Keratinocyte (primary cell): ENCODE data around the gene SERINC5. TPM values are rescaled to one million over a fixed set of nuclear protein-coding genes. Genes with fewer than 3 reads are reported as not detected.

ENCODE experiments used
- DNase-seq: peaks from one replicate; pipeline ENCODE4 v3.0.0-alpha.2; 2011; ENCODE audit warnings: low read depth, missing footprints, low spot score
- FAIRE-seq: peaks from 2 replicates; lab custom pipeline; 2011; peaks lifted over from hg19 to GRCh38; lab: Jason Lieb, UNC
- H2AFZ ChIP-seq: 2 replicates; pipeline ENCODE4 v1.6.0; 2012; ENCODE audit warnings: low read length, control low read depth, inconsistent platforms; ENCODE audit not compliant: control insufficient read depth
- H3K27ac ChIP-seq: 2 replicates; pipeline ENCODE4 v1.5.1; 2011; ENCODE audit warnings: low read length; ENCODE audit not compliant: control insufficient read depth, insufficient read depth
- H3K27me3 ChIP-seq: 3 replicates; pipeline ENCODE4 v1.6.0; 2011; ENCODE audit warnings: low read length; ENCODE audit not compliant: control insufficient read depth, insufficient read depth; ENCODE audit errors: extremely low read depth
- H3K36me3 ChIP-seq, 2 experiments: 2 replicates in 1 of 2; 3 replicates in 1 of 2; pipeline ENCODE4 v1.5.1; 2011; ENCODE audit warnings: low read length in 2 of 2, mild to moderate bottlenecking in 1 of 2; ENCODE audit not compliant: control insufficient read depth in 2 of 2, insufficient read depth in 2 of 2; ENCODE audit errors: extremely low read depth in 1 of 2
- H3K4me1 ChIP-seq: 3 replicates; pipeline ENCODE4 v1.5.1; 2011; ENCODE audit warnings: low read length; ENCODE audit not compliant: control insufficient read depth, insufficient read depth; ENCODE audit errors: extremely low read depth
- H3K4me2 ChIP-seq: 3 replicates; pipeline ENCODE4 v1.6.0; 2011; ENCODE audit warnings: low read depth, low read length; ENCODE audit not compliant: control insufficient read depth, insufficient read depth; ENCODE audit errors: extremely low read depth
- H3K4me3 ChIP-seq, 3 experiments: fragments of 200-600 bp in 1 of 3; sonication (generic) in 1 of 3; 2 replicates in 2 of 3; 3 replicates in 1 of 3; pipeline ENCODE4 v1.5.1; 2011 to 2016; ENCODE audit warnings: low read length in 3 of 3, mild to moderate bottlenecking in 3 of 3, control low read depth in 2 of 3, inconsistent platforms in 1 of 3, low read depth in 1 of 3, mixed read lengths in 1 of 3, mixed run types in 1 of 3, moderate library complexity in 1 of 3; ENCODE audit not compliant: control insufficient read depth in 2 of 3, insufficient read depth in 2 of 3; ENCODE audit errors: extremely low read depth in 1 of 3
- H3K79me2 ChIP-seq: 2 replicates; pipeline ENCODE4 v1.6.0; 2012; ENCODE audit warnings: low read length; ENCODE audit not compliant: control insufficient read depth, insufficient read depth
- H3K9ac ChIP-seq: 3 replicates; pipeline ENCODE4 v1.6.0; 2011; ENCODE audit warnings: low read length; ENCODE audit not compliant: control insufficient read depth, insufficient read depth; ENCODE audit errors: extremely low read depth
- H3K9me1 ChIP-seq: 3 replicates; pipeline ENCODE4 v1.6.0; 2011; ENCODE audit warnings: low read length; ENCODE audit not compliant: control insufficient read depth, insufficient read depth; ENCODE audit errors: extremely low read depth
- H3K9me3 ChIP-seq: 2 replicates; pipeline ENCODE4 v1.5.1; 2012; ENCODE audit warnings: low read depth, low read length; ENCODE audit not compliant: control insufficient read depth
- H4K20me1 ChIP-seq: 3 replicates; pipeline ENCODE4 v1.6.0; 2011; ENCODE audit warnings: low read length; ENCODE audit not compliant: control insufficient read depth, insufficient read depth; ENCODE audit errors: extremely low read depth
- EZH2 ChIP-seq: IDR thresholded peaks from one replicate; pipeline ENCODE4 v1.6.1; 2012; ENCODE audit warnings: inconsistent platforms, mild to moderate bottlenecking, low read length, moderate library complexity
- dilution Hi-C: fragments of 300-500 bp; cut with MboI; formaldehyde crosslinking; loops from one replicate; pipeline ENCODE4 v1.7.0; 2020; ENCODE audit warnings: low sequenced_read_pairs; ENCODE audit not compliant: extremely low pct_ligation_motif_present
- polyA plus RNA-seq, 5 experiments: library from polyadenylated mRNA; depleted of rRNA in 3 of 5; stranded (reverse) in 3 of 5; stranded (forward) in 1 of 5; unstranded in 1 of 5; fragments of >200 nt; gene quantifications; 1 replicate in 1 of 5; 2 replicates in 3 of 5; 3 replicates in 1 of 5; pipeline versions ENCODE4 v1.2.1 to v1.2.3, GENCODE V29; 2011 to 2012; ENCODE audit warnings: missing spikeins in 2 of 5, low read depth in 1 of 5, low replicate concordance in 1 of 5
- TF ChIP-seq, protein P1 (sequence below), 3 experiments: IDR thresholded peaks in 1 of 3; conservative IDR thresholded peaks in 1 of 3; optimal IDR thresholded peaks in 1 of 3; 2 replicates in 2 of 3; 3 replicates in 1 of 3; pipeline versions ENCODE3 to v1.5.1; 2011; ENCODE audit warnings: low read length in 3 of 3, mild to moderate bottlenecking in 3 of 3, moderate library complexity in 2 of 3, control low read depth in 1 of 3, inconsistent platforms in 1 of 3; ENCODE audit not compliant: insufficient read depth in 2 of 3; ENCODE audit errors: extremely low read depth in 1 of 3

Gene SERINC5
- polyA plus RNA-seq, 1 donor (not counting 4 experiments of a cell fraction or from before 2014, with no cell fraction given), result 20.0 TPM

DNA sequence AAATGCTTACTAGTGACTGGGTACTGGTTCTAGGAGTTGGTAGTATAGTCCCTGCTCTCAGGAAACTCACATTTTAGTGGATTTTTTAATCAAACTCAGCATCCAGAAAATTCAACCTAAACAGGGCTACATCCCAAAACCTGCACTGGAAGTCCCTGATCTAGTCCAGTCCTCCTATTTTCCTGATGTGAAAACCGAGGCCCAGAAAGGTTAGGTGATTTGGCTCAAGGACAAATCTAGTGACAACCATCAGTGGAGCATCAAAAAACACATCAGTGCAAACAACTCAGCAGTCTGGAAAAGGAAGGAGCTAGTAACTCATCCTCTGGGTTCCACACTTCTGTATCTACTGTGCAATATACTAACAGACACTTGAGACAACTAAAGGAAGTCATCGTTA is 38.2 kb downstream of the SERINC5 start:
- Histone ChIP-seq H3K27me3 (no peaks in the 10 kb centered on the region), H3K9ac (no peak overlapping the region), H3K9me3 (no peaks in the 10 kb centered on the region), H3K9me1 (peaks cover 2% of the 10 kb centered on the region), H3K79me2 (peaks cover 28% of the 10 kb centered on the region), H3K27ac (no peak overlapping the region), H3K4me3 (no peak overlapping the region), H4K20me1 (no peaks in the 10 kb centered on the region), H3K4me1 (peaks cover 32% of the 10 kb centered on the region), H3K36me3 (peaks cover 0 to 2% of the 10 kb centered on the region in 2 experiments), H3K4me2 (peak overlapping the region; percentile 57), H2AFZ (no peak overlapping the region)
- DNase-seq (no peak), FAIRE-seq (no peak)
- TF ChIP-seq, protein P1, sequence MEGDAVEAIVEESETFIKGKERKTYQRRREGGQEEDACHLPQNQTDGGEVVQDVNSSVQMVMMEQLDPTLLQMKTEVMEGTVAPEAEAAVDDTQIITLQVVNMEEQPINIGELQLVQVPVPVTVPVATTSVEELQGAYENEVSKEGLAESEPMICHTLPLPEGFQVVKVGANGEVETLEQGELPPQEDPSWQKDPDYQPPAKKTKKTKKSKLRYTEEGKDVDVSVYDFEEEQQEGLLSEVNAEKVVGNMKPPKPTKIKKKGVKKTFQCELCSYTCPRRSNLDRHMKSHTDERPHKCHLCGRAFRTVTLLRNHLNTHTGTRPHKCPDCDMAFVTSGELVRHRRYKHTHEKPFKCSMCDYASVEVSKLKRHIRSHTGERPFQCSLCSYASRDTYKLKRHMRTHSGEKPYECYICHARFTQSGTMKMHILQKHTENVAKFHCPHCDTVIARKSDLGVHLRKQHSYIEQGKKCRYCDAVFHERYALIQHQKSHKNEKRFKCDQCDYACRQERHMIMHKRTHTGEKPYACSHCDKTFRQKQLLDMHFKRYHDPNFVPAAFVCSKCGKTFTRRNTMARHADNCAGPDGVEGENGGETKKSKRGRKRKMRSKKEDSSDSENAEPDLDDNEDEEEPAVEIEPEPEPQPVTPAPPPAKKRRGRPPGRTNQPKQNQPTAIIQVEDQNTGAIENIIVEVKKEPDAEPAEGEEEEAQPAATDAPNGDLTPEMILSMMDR (optimal IDR thresholded peaks at IDR 0.05 in 1 of 3, IDR thresholded peaks at IDR 0.05 in 1 of 3, conservative IDR thresholded peaks at IDR 0.05 in 1 of 3; ENCODE audit: extremely low read depth in 1 of 3, insufficient read depth in 2 of 3, low read length in 3 of 3), result no peak
- no peak for TF ChIP-seq EZH2
- dilution Hi-C loops, result no loop called here

DNA sequence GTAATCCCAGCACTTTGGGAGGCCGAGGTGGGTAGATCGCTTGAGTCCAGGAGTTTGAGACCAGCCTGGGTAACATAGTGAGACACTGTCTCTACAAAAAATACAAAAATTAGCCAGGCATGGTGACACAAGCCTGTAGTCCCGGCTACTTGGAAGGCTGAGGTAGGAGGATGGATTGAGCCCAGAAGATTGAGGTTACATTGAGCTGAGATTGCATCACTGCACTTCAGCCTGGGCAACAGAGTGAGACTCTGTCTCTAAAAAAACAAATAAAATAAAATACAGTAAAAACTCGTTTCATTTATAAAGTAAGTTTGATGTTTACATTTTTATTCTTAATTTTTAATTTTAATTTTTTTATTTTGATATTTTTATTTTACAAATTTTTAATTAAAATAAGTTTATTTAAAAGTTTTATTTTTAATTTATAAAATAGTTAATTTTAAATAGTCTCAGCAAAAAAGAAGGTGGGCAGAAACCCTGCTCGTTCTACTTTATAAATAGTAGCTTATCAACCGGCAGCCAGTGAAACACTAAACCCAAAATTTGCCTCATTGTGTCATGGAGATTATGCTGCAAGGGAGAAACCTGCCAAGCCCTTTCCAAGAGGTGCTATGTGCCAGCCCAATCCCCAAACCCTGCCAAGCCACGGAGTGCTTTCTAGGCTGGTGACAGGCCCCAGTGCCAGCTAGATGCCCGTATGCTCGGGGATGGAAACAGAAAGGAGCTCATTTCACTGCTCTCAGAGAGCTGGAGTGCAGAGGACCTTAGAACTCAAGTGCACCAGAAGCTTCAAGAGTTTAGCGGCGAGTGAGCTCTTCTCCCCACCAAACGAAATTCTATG is 38.9 kb downstream of the SERINC5 start:
- Histone ChIP-seq H2AFZ (peak overlapping the region; percentile 52), H3K79me2 (peaks cover 31% of the 10 kb centered on the region), H3K27me3 (no peaks in the 10 kb centered on the region), H3K36me3 (peaks cover 0 to 2% of the 10 kb centered on the region in 2 experiments), H3K4me2 (peak overlapping the region; percentile 57), H3K9me3 (no peaks in the 10 kb centered on the region), H3K9me1 (peaks cover 2% of the 10 kb centered on the region), H4K20me1 (no peaks in the 10 kb centered on the region), H3K27ac (no peak overlapping the region), H3K9ac (no peak overlapping the region), H3K4me3 (no peak overlapping the region), H3K4me1 (peaks cover 32% of the 10 kb centered on the region)
- TF ChIP-seq, protein P1 (optimal IDR thresholded peaks at IDR 0.05 in 1 of 3, IDR thresholded peaks at IDR 0.05 in 1 of 3, conservative IDR thresholded peaks at IDR 0.05 in 1 of 3; ENCODE audit: extremely low read depth in 1 of 3, insufficient read depth in 2 of 3, low read length in 3 of 3), result no peak
- no peak for TF ChIP-seq EZH2
- dilution Hi-C loops, result no loop called here
- FAIRE-seq (no peak), DNase-seq (no peak)
